ENCODE measurements around the gene AK5.

The AK5 gene

DNA sequence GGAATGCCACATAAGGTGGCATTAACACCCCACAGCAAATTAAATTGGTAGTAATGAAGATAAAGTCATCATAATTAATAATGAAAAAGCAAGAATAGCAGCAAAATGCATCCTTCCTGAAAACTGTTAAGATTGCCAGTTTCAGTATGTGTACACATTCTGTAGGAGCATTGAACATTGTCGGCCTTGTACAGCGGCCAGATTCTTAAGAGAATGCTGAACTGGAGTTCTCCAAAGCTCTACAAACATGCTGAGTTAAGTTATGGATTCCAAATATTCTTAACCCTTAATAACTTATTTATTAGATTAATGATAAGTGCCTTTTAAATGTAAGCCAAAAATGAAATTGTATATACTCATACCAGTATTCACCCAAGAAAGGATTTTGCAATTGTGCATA is 189.9 kb downstream of the AK5 start:
- H3K4me3 ChIP-seq (ENCODE audit: low read depth, low read length) = no peak overlapping the region
- DNase-seq (ENCODE audit: low read depth) = no peak
- TF ChIP-seq, protein P1, sequence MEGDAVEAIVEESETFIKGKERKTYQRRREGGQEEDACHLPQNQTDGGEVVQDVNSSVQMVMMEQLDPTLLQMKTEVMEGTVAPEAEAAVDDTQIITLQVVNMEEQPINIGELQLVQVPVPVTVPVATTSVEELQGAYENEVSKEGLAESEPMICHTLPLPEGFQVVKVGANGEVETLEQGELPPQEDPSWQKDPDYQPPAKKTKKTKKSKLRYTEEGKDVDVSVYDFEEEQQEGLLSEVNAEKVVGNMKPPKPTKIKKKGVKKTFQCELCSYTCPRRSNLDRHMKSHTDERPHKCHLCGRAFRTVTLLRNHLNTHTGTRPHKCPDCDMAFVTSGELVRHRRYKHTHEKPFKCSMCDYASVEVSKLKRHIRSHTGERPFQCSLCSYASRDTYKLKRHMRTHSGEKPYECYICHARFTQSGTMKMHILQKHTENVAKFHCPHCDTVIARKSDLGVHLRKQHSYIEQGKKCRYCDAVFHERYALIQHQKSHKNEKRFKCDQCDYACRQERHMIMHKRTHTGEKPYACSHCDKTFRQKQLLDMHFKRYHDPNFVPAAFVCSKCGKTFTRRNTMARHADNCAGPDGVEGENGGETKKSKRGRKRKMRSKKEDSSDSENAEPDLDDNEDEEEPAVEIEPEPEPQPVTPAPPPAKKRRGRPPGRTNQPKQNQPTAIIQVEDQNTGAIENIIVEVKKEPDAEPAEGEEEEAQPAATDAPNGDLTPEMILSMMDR (IDR thresholded peaks at IDR 0.05; ENCODE audit: insufficient read depth, low read depth, low read length, missing control alignments) = no peak

DNA sequence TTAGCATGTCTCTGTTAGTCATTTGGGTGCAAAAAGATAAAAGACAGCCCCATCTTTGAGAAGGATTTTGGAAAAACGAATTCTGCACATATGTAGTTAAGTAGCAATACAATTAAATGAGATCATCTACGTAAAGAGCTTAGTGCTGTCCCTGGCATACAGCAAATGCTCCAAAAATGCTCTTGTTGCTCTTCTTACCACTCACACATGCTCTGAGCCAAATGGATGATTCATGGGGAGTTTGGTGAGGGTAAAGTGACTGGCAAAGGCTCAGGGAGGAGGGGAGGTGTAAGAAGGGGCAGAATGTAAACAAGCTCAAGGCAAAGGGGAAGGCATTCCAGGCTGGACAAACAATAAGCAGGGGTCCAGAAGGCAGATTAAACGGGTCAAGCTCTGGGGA is 191.9 kb downstream of the AK5 start:
- TF ChIP-seq, protein P1 (IDR thresholded peaks at IDR 0.05; ENCODE audit: insufficient read depth, low read depth, low read length, missing control alignments) = no peak
- H3K4me3 ChIP-seq (ENCODE audit: low read depth, low read length) = no peak overlapping the region
- DNase-seq (ENCODE audit: low read depth) = no peak

DNA sequence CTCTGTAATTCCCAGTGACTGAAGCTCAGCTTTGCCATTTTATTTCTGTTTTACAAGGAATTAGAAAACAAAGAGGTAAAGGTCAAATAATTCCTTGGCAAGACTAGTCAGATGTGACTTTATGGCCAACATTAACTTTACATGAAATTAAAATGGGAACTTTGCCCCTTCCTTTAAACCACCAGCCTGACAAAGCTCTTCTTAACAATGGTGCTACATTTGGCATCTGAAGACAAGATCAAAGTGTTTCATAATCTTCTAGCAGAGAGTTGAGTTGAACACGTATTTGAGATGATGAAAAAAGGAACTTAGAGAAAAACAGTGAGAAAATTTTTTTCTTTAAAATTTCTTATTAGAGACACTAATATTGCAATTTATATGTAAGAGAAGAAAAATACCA is 193.8 kb downstream of the AK5 start:
- TF ChIP-seq, protein P1 (IDR thresholded peaks at IDR 0.05; ENCODE audit: insufficient read depth, low read depth, low read length, missing control alignments) = no peak
- no peak for DNase-seq (ENCODE audit: low read depth)
- H3K4me3 ChIP-seq (ENCODE audit: low read depth, low read length) = no peak overlapping the region

DNA sequence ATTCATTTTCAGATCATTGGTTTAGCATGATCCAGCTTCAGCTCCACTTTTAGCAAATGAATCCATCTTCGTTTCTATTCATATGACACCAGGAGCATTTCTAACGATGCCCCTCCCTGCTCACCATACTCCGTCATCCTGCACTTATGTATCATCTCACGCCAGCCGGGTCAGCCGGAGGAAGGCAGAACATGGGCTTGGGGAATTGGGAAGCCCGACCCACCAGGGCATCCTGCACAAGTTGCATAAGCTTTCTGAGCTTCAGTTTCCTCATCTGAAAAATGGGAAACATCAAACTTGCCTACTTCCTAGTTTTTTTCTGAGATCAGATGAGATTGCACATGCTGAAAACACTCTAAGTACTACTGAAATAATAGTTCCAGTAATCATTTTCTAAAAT is 194.7 kb downstream of the AK5 start:
- no peak overlapping the region for H3K4me3 ChIP-seq (ENCODE audit: low read depth, low read length)
- TF ChIP-seq, protein P1 (IDR thresholded peaks at IDR 0.05; ENCODE audit: insufficient read depth, low read depth, low read length, missing control alignments) = no peak
- DNase-seq (ENCODE audit: low read depth) = no peak

DNA sequence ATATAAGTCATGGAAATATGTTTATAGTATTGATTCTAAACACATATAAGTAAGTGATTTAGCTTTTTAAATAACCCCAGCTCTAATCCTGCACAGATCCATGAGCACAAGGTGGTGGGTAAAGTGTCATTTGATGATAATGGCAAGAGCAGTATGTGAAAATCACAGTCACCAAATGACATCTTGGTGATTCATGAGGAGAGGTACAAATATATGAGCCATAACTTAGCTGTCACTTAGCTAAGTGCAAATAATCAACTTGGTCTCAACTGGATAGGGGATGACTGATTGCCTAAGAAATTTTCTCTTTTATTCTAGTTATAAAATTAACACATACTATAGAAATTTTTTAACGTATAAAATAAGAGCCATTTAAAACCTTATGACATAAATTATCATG is 202.5 kb downstream of the AK5 start:
- H3K4me3 ChIP-seq (ENCODE audit: low read depth, low read length) = no peak overlapping the region
- TF ChIP-seq, protein P1 (IDR thresholded peaks at IDR 0.05; ENCODE audit: insufficient read depth, low read depth, low read length, missing control alignments) = no peak

DNA sequence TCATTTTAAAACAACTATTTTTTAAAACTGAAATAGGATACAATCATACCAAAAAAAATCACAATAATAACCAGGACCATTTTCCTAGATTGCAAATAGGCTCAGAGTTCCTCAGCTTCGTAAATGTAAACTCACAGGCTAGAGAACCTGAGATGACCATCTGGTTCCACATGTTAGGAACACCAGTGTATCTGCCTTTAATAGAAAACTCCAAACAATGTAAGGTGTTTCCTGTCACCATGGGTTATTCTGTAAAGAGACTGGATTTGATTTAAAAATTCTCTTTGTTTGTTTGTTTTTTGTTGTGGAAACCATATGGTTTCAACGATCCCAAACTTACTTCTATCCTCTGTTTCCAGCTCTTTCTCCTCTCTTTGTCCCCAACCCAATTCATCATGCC is 203.1 kb downstream of the AK5 start:
- no peak overlapping the region for H3K4me3 ChIP-seq (ENCODE audit: low read depth, low read length)
- TF ChIP-seq, protein P1 (IDR thresholded peaks at IDR 0.05; ENCODE audit: insufficient read depth, low read depth, low read length, missing control alignments) = no peak
- no peak for DNase-seq (ENCODE audit: low read depth)

More for the DNA sequence above, 202.5 kb downstream of the AK5 start:
- DNase-seq (ENCODE audit: low read depth) = no peak

DNA sequence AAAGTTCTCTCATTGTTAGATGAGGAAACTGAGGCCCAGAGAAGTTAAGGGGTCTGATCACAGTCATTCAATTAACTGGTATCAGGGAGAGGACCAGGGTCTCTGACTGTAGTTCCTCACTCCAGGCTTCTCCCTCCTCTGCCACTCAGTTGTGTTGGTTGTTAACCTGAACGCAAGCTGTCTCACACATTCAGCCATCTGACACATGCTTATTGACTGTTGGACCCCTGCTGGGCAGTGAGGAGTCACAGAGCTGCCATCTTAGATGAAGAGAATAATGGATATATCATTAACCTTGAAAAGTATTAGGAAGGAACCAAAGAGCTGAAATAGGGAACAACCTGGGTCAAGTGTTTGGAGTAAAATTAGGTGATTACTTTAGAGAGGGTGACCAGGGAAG is 205.8 kb downstream of the AK5 start:
- no peak overlapping the region for H3K4me3 ChIP-seq (ENCODE audit: low read depth, low read length)
- TF ChIP-seq, protein P1 (IDR thresholded peaks at IDR 0.05; ENCODE audit: insufficient read depth, low read depth, low read length, missing control alignments) = no peak
- DNase-seq (ENCODE audit: low read depth) = no peak

All from GM12865 (cell line).